GM12878 (cell line): ENCODE data around the gene TFF1. TPM values are rescaled to one million over a fixed set of nuclear protein-coding genes. Genes with fewer than 3 reads are reported as not detected.

ENCODE experiments used
- ATAC-seq: fragments of 200-7000 bp; cut with Tn5 transposase; 3 replicates; pipeline ENCODE4 v1.9.1; 2020; ENCODE audit warnings: mild to moderate bottlenecking, moderate library complexity
- BruUV-seq: library from RNA; stranded (reverse); fragments of 400-500 nt; replicated peaks from 2 replicates; lab custom pipeline; 2021; lab: Mats Ljungman, UMichigan
- CTCF ChIA-PET: fragments of 300-600 bp; sonication (Branson Sonifier 250); formaldehyde crosslinking; extraction: SDS; loops from one replicate; lab custom pipeline; 2021; ENCODE audit warnings: inconsistent platforms; lab: Yijun Ruan, JAX
- POLR2A ChIA-PET: fragments of 350-600 bp; formaldehyde crosslinking; extraction: SDS; loops from one replicate; lab custom pipeline; 2021; ENCODE audit warnings: inconsistent platforms; lab: Charles Lee
- RAD21 ChIA-PET: fragments of 300-600 bp; sonication (Branson Sonifier 250); formaldehyde crosslinking; loops from one replicate; lab custom pipeline; 2023; ENCODE audit warnings: antibody characterized with exemption; ENCODE audit not compliant: unreplicated experiment; lab: Charles Lee
- SMC1A ChIA-PET: fragments of 300-600 bp; sonication (Branson Sonifier 250); formaldehyde crosslinking; loops from one replicate; lab custom pipeline; 2023; ENCODE audit not compliant: unreplicated experiment, uncharacterized antibody; lab: Charles Lee
- DNase-seq: peaks from one replicate; pipeline ENCODE4 v3.0.0-alpha.2; 2011; ENCODE audit warnings: low read depth, low spot score
- FAIRE-seq: peaks from 3 replicates; lab custom pipeline; 2011; peaks lifted over from hg19 to GRCh38; lab: Jason Lieb, UNC
- H2AFZ ChIP-seq: 2 replicates; pipeline ENCODE4 v1.6.0; 2011; ENCODE audit warnings: low read depth, low read length, control low read depth; ENCODE audit not compliant: control insufficient read depth
- H3K27ac ChIP-seq: 2 replicates; pipeline ENCODE4 v1.5.1; 2011; ENCODE audit warnings: control low read depth; ENCODE audit not compliant: control insufficient read depth, insufficient read depth
- H3K27me3 ChIP-seq, 2 experiments: replicated peaks in 1 of 2; 2 replicates each; pipeline versions ENCODE4 v1.6.0 to v1.6.1; 2011; ENCODE audit warnings: low read length in 1 of 2; ENCODE audit not compliant: control insufficient read depth in 2 of 2, insufficient read depth in 2 of 2
- H3K36me3 ChIP-seq, 2 experiments: 2 replicates each; pipeline ENCODE4 v1.5.1; 2011; ENCODE audit warnings: low read length in 1 of 2; ENCODE audit not compliant: control insufficient read depth in 2 of 2, insufficient read depth in 2 of 2
- H3K4me1 ChIP-seq: 2 replicates; pipeline ENCODE4 v1.6.1; 2011; ENCODE audit warnings: mild to moderate bottlenecking, low read length, moderate library complexity, mixed read lengths; ENCODE audit not compliant: control insufficient read depth, insufficient read depth
- H3K4me2 ChIP-seq: 2 replicates; pipeline ENCODE4 v1.6.0; 2011; ENCODE audit warnings: control low read depth; ENCODE audit not compliant: control insufficient read depth, insufficient read depth
- H3K4me3 ChIP-seq: fragments of 200-600 bp; sonication (generic); 2 replicates; pipeline ENCODE4 v1.5.1; 2016
- H3K79me2 ChIP-seq: 2 replicates; pipeline ENCODE4 v1.6.0; 2011; ENCODE audit warnings: low read length; ENCODE audit not compliant: control insufficient read depth, insufficient read depth
- H3K9ac ChIP-seq: 2 replicates; pipeline ENCODE4 v1.8.0; 2011; ENCODE audit warnings: low read length, control low read depth, mixed read lengths; ENCODE audit not compliant: control insufficient read depth, insufficient read depth
- H3K9me3 ChIP-seq: replicated peaks from 3 replicates; pipeline ENCODE4 v1.5.1; 2011; ENCODE audit warnings: mild to moderate bottlenecking, low read length; ENCODE audit not compliant: control insufficient read depth, insufficient read depth
- H4K20me1 ChIP-seq: 2 replicates; pipeline ENCODE4 v1.6.0; 2011; ENCODE audit not compliant: control insufficient read depth, insufficient read depth
- ESRRA ChIP-seq: IDR thresholded peaks from 2 replicates; pipeline ENCODE4 v1.6.1; 2012; ENCODE audit warnings: mild to moderate bottlenecking, low read length, improper control_type of control experiment
- KAT2A ChIP-seq: conservative IDR thresholded peaks from 2 replicates; pipeline ENCODE4 v1.6.1; 2011; ENCODE audit warnings: low read depth, low read length; ENCODE audit not compliant: control insufficient read depth
- MTA2 ChIP-seq: fragments of 450-650 bp; IDR thresholded peaks from 2 replicates; pipeline ENCODE4 v1.6.1; 2016; ENCODE audit warnings: low read depth, mild to moderate bottlenecking, moderate library complexity
- MYB ChIP-seq: fragments of 150-350 bp; IDR thresholded peaks from 2 replicates; pipeline ENCODE4 v1.6.1; 2014; ENCODE audit warnings: mild to moderate bottlenecking, low read depth, low read length, borderline replicate concordance
- MYC ChIP-seq: IDR thresholded peaks from 2 replicates; pipeline ENCODE4 v1.6.1; 2011; ENCODE audit warnings: mild to moderate bottlenecking, low read length, moderate library complexity, inconsistent platforms; ENCODE audit not compliant: insufficient read depth, insufficient replicate concordance, insufficient read length, severe bottlenecking
- NRF1 ChIP-seq: conservative IDR thresholded peaks from 2 replicates; pipeline ENCODE4 v1.6.1; 2011; ENCODE audit warnings: mild to moderate bottlenecking, low read depth, low read length, improper control_type of control experiment
- RB1 ChIP-seq: fragments of 450-650 bp; formaldehyde crosslinking; IDR thresholded peaks from 2 replicates; pipeline ENCODE4 v1.6.1; 2017; ENCODE audit warnings: mild to moderate bottlenecking, borderline replicate concordance
- RFX5 ChIP-seq: IDR thresholded peaks from 2 replicates; pipeline ENCODE4 v1.6.1; 2011; ENCODE audit warnings: low read depth, low read length, improper control_type of control experiment
- TCF12 ChIP-seq: IDR thresholded peaks from 2 replicates; pipeline ENCODE4 v1.6.1; 2011; ENCODE audit warnings: low read depth, mild to moderate bottlenecking, low read length
- WRNIP1 ChIP-seq: IDR thresholded peaks from 2 replicates; pipeline ENCODE4 v1.6.1; 2011; ENCODE audit warnings: low read depth, low read length, improper control_type of control experiment, borderline replicate concordance
- WGBS: methylation state at CpG from one replicate; pipeline ENCODE4 v1.1.6; 2016; ENCODE audit warnings: low lambda C conversion rate; ENCODE audit not compliant: insufficient replicate concordance, insufficient coverage; ENCODE audit errors: missing lambda C conversion rate; 5-methylcytosine and 5-hydroxymethylcytosine counted together
- in situ Hi-C: fragments of 300-500 bp; cut with MboI; formaldehyde crosslinking; loops from 9 replicates; pipeline ENCODE4 v1.14.3; 2018; ENCODE audit warnings: mixed read lengths
- intact Hi-C: fragments of 100-400 bp; cut with micrococcal nuclease; formaldehyde crosslinking; loops from one replicate; pipeline ENCODE4 v1.14.2; 2022; ENCODE audit not compliant: unreplicated experiment
- polyA plus RNA-seq, 11 experiments: library from polyadenylated mRNA; depleted of rRNA in 4 of 11; unstranded in 6 of 11; stranded (reverse) in 5 of 11; fragments of >200 nt; fragmentation: Nextera tagmentation in 4 of 11; fragmentation: Illumina TruSeq in 1 of 11; extraction: Ambion mirVana in 4 of 11; extraction: Trizol in 1 of 11; gene quantifications; 1 replicate in 1 of 11; 2 replicates in 10 of 11; pipeline versions ENCODE4 v1.2.1 to v1.2.3, GENCODE V29; 2011 to 2016; ENCODE audit warnings: inconsistent platforms in 2 of 11, missing spikeins in 2 of 11, low read depth in 1 of 11
- total RNA-seq, 4 experiments: library from RNA; depleted of rRNA in 3 of 4; stranded (reverse); fragments of >200 nt in 3 of 4; fragmentation: Illumina TruSeq in 1 of 4; extraction: Trizol in 1 of 4; gene quantifications; 2 replicates each; pipeline versions ENCODE4 v1.2.1 to v1.2.3, GENCODE V29; 2013 to 2021

TFF1 gene
- total and polyA plus RNA-seq, 10 of the 15 experiments (the other 5 are each of a cell fraction or from before 2014, with no cell fraction given): 0.13 TPM; not detected in 9

- no peak overlapping the region for H2AFZ ChIP-seq
- H3K4me3 ChIP-seq: no peak overlapping the region
- ChIA-PET POLR2A (no interaction called here), CTCF (interaction anchor here (1.0 to 3.8 kb wide), 2 partner anchors 10 to 46 kb away, joined by 3 to 15 read pairs; no protein-coding TSS in a partner anchor), SMC1A (no interaction called here), RAD21 (interaction anchor here (1.1 to 1.2 kb wide), 3 partner anchors 40 to 161 kb away, joined by 3 to 5 read pairs (median 3); no protein-coding TSS in a partner anchor)
- H3K27me3 ChIP-seq: no peaks in the 10 kb centered on the region
- ATAC-seq: no peak
- no peak for DNase-seq
- FAIRE-seq: no peak
- no peaks in the 10 kb centered on the region for H3K36me3 ChIP-seq
- no peak overlapping the region for H3K9ac ChIP-seq
- no peaks in the 10 kb centered on the region for H3K4me1 ChIP-seq
- no peak overlapping the region for H3K27ac ChIP-seq
- 68% methylated on average over 11 of the region's 11 CpGs for WGBS
- H4K20me1 ChIP-seq: no peaks in the 10 kb centered on the region
- intact Hi-C loops: loop anchor here (5.0 kb wide), 1 partner anchor 67 kb away; no protein-coding TSS in a partner anchor
- in situ Hi-C loops: loop anchor here (5.0 kb wide), 1 partner anchor 72 kb away; no protein-coding TSS in a partner anchor
- no peak overlapping the region for H3K4me2 ChIP-seq
- H3K79me2 ChIP-seq: no peaks in the 10 kb centered on the region
- no peaks in the 10 kb centered on the region for H3K9me3 ChIP-seq
- no peak for TF ChIP-seq ESRRA
- BruUV-seq: no TSS peak
Measured at GRCh38 chr21:42375506-42375905, 9.2 kb upstream of the TFF1 start.

- intact Hi-C loops (loop anchor here (5.0 kb wide), 1 partner anchor 67 kb away; no protein-coding TSS in a partner anchor), in situ Hi-C loops (loop anchor here (5.0 kb wide), 1 partner anchor 72 kb away; no protein-coding TSS in a partner anchor)
- H3K36me3 ChIP-seq: no peaks in the 10 kb centered on the region
- no peak for ATAC-seq
- BruUV-seq: no TSS peak
- H3K4me3 ChIP-seq: no peak overlapping the region
- no peaks in the 10 kb centered on the region for H3K9me3 ChIP-seq
- no peak overlapping the region for H3K27ac ChIP-seq
- no peak for DNase-seq
- TF ChIP-seq MYB (no peak), KAT2A (no peak), MTA2 (no peak), TCF12 (no peak), NRF1 (no peak), RFX5 (no peak), RB1 (no peak), WRNIP1 (no peak), MYC (no peak)
- H2AFZ ChIP-seq: no peak overlapping the region
- no peaks in the 10 kb centered on the region for H4K20me1 ChIP-seq
- no peak overlapping the region for H3K4me2 ChIP-seq
- FAIRE-seq: no peak
- SMC1A ChIA-PET: no interaction called here
- no peaks in the 10 kb centered on the region for H3K4me1 ChIP-seq
- no peaks in the 10 kb centered on the region for H3K79me2 ChIP-seq
- H3K9ac ChIP-seq: no peak overlapping the region
- H3K27me3 ChIP-seq: no peaks in the 10 kb centered on the region
- 51% methylated on average over 18 of the region's 23 CpGs for WGBS
- CTCF ChIA-PET: no interaction called here
- POLR2A ChIA-PET: no interaction called here
- RAD21 ChIA-PET: interaction anchor here (1.1 to 1.5 kb wide), 3 partner anchors 18 to 69 kb away, joined by 3 read pairs; no protein-coding TSS in a partner anchor
Measured at GRCh38 chr21:42374864-42375499, 8.6 kb upstream of the TFF1 start.
